Lower lobe of right lung (tissue), 2 donors: ENCODE results near the gene SCPEP1. TPM values are rescaled to one million over a fixed set of nuclear protein-coding genes. Genes with fewer than 3 reads are reported as not detected.

ENCODE experiments used
- ATAC-seq, 2 donors: fragments of 200-7000 bp; cut with Tn5 transposase; one replicate each; pipeline ENCODE4 v1.9.1; 2020 to 2022; ENCODE audit warnings: mild to moderate bottlenecking in 2 of 2, moderate library complexity in 2 of 2
- DNase-seq: peaks from one replicate; pipeline ENCODE4 v3.0.0-alpha.2; 2020
- H3K27ac ChIP-seq: fragments of 200-600 bp; one replicate; pipeline ENCODE4 v1.8.0; 2022
- H3K27me3 ChIP-seq: fragments of 200-600 bp; one replicate; pipeline ENCODE4 v1.8.0; 2022; ENCODE audit warnings: low read depth
- H3K36me3 ChIP-seq: fragments of 200-600 bp; one replicate; pipeline ENCODE4 v1.8.0; 2022; ENCODE audit warnings: mild to moderate bottlenecking
- H3K4me1 ChIP-seq: fragments of 200-600 bp; one replicate; pipeline ENCODE4 v1.8.0; 2022
- H3K4me3 ChIP-seq: fragments of 200-600 bp; one replicate; pipeline ENCODE4 v1.8.0; 2022; ENCODE audit warnings: mild to moderate bottlenecking
- H3K9me3 ChIP-seq: fragments of 200-600 bp; one replicate; pipeline ENCODE4 v1.8.0; 2022
- CTCF ChIP-seq: fragments of 200-600 bp; IDR thresholded peaks from one replicate; pipeline ENCODE4 v1.8.0; 2022; ENCODE audit warnings: antibody characterized with exemption, mild to moderate bottlenecking
- intact Hi-C: fragments of 100-400 bp; cut with DNase I; formaldehyde crosslinking; loops from one replicate; pipeline ENCODE4 v1.11.0; 2022
- total RNA-seq: library from RNA; stranded (reverse); fragmentation: NEBNext Ultra II Directional; extraction: Animal tissue kit (Norgen Biotek cat#: 25700); gene quantifications from one replicate; pipeline ENCODE4 v1.2.1, GENCODE V29; 2021
- donor health status: DM: no; HTN: yes; CAD: no; lungs with severe emphysema.

Gene SCPEP1
- total RNA-seq, 1 donor from 2014 or later = 210 TPM

DNA sequence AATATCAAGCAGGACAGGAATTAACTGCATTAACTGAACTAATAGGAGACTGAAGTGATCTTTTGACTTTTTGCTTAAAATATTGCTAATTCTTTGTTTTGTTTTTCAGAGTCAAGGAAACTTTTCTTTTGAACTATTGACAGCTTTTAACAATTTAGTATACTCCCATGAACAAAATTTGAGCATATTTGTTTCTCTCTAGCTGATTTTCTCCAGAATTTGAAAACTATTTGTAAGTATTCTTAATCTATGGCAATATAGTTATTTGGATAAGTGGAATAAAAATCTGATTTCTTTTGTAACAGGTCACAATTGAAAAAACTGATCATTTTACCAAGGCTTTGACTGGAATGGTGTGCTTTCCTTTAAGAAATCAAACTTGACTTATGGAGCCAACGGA is 7.0 kb upstream of the SCPEP1 start:
- H3K4me1 ChIP-seq = no peaks in the 10 kb centered on the region
- TF ChIP-seq CTCF = no peak
- no peak for DNase-seq
- ATAC-seq = no peak
- intact Hi-C loops = no loop called here
- no peaks in the 10 kb centered on the region for H3K9me3 ChIP-seq
- H3K27me3 ChIP-seq = no peaks in the 10 kb centered on the region
- H3K4me3 ChIP-seq = no peak overlapping the region
- H3K36me3 ChIP-seq = no peaks in the 10 kb centered on the region
- H3K27ac ChIP-seq = no peak overlapping the region

GRCh38 chr17:56972111-56972730 is 5.7 kb upstream of the SCPEP1 start:
- DNase-seq (no peak), ATAC-seq (no peak)
- Histone ChIP-seq H3K27ac (no peak overlapping the region), H3K27me3 (no peaks in the 10 kb centered on the region), H3K9me3 (no peaks in the 10 kb centered on the region), H3K36me3 (no peaks in the 10 kb centered on the region), H3K4me1 (peaks cover 5% of the 10 kb centered on the region), H3K4me3 (no peak overlapping the region)
- TF ChIP-seq CTCF = no peak
- intact Hi-C loops = no loop called here

DNA sequence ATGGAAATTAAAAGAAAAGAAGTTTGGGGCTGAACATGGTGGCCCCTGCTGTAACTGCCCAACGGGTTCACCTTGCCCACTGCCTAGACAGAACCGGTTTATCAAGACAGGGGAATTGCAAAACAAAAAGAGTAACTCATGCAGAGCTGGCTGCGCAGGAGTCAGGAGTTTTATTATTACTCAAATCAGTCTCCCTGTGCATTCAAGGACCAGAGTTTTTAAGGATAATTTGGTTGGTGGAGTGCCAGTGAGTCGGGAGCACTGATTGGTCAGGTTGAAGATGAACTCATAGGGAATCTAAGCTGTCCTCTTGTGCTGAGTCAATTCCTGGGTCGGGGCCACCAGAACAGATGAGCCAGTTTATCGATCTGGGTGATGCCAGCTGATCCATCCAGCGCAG is 4.4 kb upstream of the SCPEP1 start:
- H3K27me3 ChIP-seq = no peaks in the 10 kb centered on the region
- ATAC-seq (no peak), DNase-seq (no peak)

DNA sequence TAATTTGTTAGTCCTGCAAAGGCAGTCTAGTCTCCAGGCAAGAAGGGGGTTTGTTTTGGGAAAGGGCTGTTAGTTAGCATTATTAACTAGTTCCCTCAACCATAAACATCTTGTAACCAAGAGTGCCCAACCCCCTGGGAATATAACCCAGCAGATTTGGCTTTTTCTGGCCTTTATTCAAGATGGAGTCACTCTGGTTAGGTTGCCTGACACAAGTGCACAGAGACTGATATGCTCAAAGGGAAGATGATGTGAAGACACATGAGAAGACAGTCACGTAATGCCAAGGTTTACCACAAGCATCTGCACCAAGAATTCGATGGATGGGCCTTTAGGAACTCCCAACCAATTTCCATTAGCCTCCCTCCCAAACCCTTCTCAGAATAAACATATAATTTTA is 3.9 kb upstream of the SCPEP1 start:
- DNase-seq (no peak), ATAC-seq (no peak)
- H3K4me3 ChIP-seq = no peak overlapping the region
- intact Hi-C loops = no loop called here
- H3K27ac ChIP-seq = no peak overlapping the region
- H3K4me1 ChIP-seq = peaks cover 16% of the 10 kb centered on the region
- no peaks in the 10 kb centered on the region for H3K9me3 ChIP-seq
- no peaks in the 10 kb centered on the region for H3K36me3 ChIP-seq
- TF ChIP-seq CTCF = no peak
- H3K27me3 ChIP-seq = no peaks in the 10 kb centered on the region

More for the DNA sequence above, 4.4 kb upstream of the SCPEP1 start:
- no peak overlapping the region for H3K27ac ChIP-seq
- peaks cover 10% of the 10 kb centered on the region for H3K4me1 ChIP-seq
- intact Hi-C loops = no loop called here
- no peak overlapping the region for H3K4me3 ChIP-seq
- no peaks in the 10 kb centered on the region for H3K9me3 ChIP-seq
- no peaks in the 10 kb centered on the region for H3K36me3 ChIP-seq
- no peak for TF ChIP-seq CTCF

DNA sequence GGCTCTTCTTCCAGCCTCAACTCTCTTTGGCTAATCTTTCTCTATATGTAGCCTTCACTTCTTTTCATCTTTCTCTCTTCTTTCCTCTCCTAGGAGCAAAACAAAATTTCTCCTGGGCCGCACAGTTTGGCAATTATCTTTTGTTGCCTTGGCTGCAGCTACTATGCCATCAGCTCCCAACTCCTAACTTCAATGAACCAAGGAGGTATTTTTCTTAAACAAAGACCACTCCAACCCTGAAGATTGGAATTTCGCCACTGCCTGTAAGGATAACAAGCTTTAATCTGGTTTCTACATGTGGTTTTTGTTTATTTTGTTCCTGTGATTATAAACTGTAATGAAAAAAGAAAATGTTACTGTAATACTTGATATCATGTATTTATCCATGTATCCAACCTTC is 2.3 kb upstream of the SCPEP1 start:
- Histone ChIP-seq H3K9me3 (no peaks in the 10 kb centered on the region), H3K4me3 (no peak overlapping the region), H3K27me3 (no peaks in the 10 kb centered on the region), H3K4me1 (peaks cover 19% of the 10 kb centered on the region), H3K27ac (no peak overlapping the region), H3K36me3 (no peaks in the 10 kb centered on the region)
- no peak for TF ChIP-seq CTCF
- ATAC-seq (no peak), DNase-seq (no peak)
- intact Hi-C loops = no loop called here
